Measurements from ENCODE around the gene JMY. TPM values are rescaled to one million over a fixed set of nuclear protein-coding genes. Genes with fewer than 3 reads are reported as not detected.

Gene JMY
- total RNA-seq, 3 donors from 2014 or later: 6.4 to 55.9 (median 8.8) TPM

DNA sequence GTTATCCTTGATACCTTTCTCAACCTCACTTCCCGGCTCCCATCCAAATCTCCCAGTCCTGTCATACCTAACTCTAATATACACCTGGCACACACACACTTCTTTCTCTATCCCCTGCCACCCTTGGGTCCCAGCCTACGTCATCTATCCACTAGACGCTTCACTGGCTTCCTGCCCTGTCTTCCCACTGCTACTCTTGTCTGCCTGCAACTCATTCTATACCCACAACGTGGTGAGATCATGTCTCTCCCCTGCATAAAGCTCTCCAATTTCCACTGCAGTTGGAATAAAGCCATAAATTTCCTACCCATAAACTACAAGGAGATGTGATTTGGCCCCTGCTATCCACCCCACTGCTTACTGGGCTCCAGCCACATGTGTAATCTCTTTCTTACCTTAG is 93.5 kb downstream of the JMY start:
- H3K4me1 ChIP-seq (ENCODE audit: low read depth): no peaks in the 10 kb centered on the region
- DNase-seq: no peak
- H3K4me3 ChIP-seq: no peak overlapping the region
- TF ChIP-seq, protein P1, sequence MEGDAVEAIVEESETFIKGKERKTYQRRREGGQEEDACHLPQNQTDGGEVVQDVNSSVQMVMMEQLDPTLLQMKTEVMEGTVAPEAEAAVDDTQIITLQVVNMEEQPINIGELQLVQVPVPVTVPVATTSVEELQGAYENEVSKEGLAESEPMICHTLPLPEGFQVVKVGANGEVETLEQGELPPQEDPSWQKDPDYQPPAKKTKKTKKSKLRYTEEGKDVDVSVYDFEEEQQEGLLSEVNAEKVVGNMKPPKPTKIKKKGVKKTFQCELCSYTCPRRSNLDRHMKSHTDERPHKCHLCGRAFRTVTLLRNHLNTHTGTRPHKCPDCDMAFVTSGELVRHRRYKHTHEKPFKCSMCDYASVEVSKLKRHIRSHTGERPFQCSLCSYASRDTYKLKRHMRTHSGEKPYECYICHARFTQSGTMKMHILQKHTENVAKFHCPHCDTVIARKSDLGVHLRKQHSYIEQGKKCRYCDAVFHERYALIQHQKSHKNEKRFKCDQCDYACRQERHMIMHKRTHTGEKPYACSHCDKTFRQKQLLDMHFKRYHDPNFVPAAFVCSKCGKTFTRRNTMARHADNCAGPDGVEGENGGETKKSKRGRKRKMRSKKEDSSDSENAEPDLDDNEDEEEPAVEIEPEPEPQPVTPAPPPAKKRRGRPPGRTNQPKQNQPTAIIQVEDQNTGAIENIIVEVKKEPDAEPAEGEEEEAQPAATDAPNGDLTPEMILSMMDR (IDR thresholded peaks at IDR 0.05): no peak
- H3K9me3 ChIP-seq: no peaks in the 10 kb centered on the region
- H3K36me3 ChIP-seq (ENCODE audit: low read depth): no peaks in the 10 kb centered on the region
- intact Hi-C loops (cut with DNase I, micrococcal nuclease): no loop called here
- ATAC-seq: no peak

DNA sequence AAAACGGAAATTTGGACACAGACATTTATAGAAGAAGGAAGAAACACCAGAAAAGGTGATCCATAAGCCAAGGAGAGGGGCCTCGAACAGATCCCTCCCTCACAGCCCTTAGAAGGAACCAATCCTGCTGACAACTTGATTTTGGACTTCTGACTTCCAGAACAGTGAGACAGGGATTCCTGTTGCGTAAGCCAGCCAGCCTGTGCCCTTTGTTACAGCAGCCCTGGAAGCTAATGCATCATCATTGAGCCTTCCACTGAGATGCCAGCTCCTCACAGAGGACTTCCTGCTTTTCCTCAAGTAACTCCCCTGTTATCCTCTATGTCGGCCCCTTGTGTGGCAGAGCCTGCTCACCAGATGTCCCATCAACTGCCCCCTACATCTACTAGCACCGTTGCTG is 94.1 kb downstream of the JMY start:
- no peaks in the 10 kb centered on the region for H3K4me1 ChIP-seq (ENCODE audit: low read depth)
- H3K9me3 ChIP-seq: no peaks in the 10 kb centered on the region
- H3K4me3 ChIP-seq: no peak overlapping the region
- H3K36me3 ChIP-seq (ENCODE audit: low read depth): no peaks in the 10 kb centered on the region
- DNase-seq (no peak), ATAC-seq (no peak)
- intact Hi-C loops (cut with DNase I, micrococcal nuclease): no loop called here
- TF ChIP-seq, protein P1 (IDR thresholded peaks at IDR 0.05): no peak

DNA sequence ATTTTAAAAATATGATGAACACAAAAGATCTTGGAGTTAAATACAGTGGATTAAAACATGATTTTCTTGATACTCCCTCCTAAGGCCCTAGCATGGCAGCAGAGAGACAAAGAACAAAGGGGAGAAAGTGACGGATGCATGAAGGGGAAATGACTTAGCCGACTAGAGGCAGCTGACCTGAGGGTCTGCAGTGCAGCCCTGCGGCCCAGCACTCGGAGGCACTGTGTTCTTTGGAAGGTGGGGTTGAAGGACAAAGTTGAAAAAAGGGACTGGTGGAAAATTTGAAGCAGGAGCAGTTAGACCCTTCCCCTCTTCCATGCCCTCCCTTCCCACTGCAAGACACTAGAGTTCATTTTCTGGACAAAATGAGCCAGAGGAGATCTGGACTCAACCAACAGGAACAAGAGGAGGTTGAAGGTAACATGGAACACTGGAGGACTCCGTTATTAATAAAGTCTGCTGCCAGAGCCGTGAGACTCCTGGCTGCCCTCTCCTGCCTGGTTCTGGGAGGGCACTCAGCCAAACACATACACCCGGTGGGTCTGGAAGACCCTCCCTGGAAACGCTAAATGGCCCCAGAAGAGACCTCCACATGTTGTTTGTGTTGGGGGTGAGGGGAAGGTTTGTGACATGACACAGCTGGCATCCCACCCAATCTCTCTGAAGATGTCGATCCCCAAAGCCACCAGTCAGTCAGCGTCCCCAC is 98.1 kb downstream of the JMY start:
- ATAC-seq (no peak), DNase-seq (no peak)
- TF ChIP-seq, protein P1 (IDR thresholded peaks at IDR 0.05): no peak
- Histone ChIP-seq H3K36me3 (ENCODE audit: low read depth) (no peaks in the 10 kb centered on the region), H3K9me3 (no peaks in the 10 kb centered on the region), H3K4me3 (no peak overlapping the region), H3K4me1 (ENCODE audit: low read depth) (no peaks in the 10 kb centered on the region)
- intact Hi-C loops (cut with DNase I, micrococcal nuclease): no loop called here

DNA sequence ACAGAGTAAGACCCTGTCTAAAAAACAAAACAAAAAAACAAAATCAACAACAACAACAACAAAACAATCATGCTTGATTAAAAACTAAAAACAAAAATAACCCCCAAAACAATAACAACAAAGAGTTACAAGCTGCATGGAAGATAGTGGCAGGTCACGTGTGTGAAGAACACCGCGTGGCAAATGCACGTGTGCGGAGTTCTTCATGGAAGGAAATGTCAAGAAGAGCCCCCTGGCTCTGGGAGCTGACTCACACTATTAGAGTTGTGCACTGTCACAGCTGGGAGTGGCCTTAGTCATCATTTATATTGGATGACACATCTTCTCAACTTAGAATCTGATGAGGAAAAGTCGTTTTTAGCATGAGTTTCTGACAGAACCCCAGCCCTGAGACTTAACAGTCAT is 110.5 kb downstream of the JMY start:
- ATAC-seq: no peak
- Histone ChIP-seq H3K4me3 (no peak overlapping the region), H3K36me3 (ENCODE audit: low read depth) (no peaks in the 10 kb centered on the region), H3K4me1 (ENCODE audit: low read depth) (no peaks in the 10 kb centered on the region), H3K9me3 (no peaks in the 10 kb centered on the region)
- intact Hi-C loops (cut with DNase I, micrococcal nuclease): no loop called here
- DNase-seq: no peak
- TF ChIP-seq, protein P1 (IDR thresholded peaks at IDR 0.05): no peak

DNA sequence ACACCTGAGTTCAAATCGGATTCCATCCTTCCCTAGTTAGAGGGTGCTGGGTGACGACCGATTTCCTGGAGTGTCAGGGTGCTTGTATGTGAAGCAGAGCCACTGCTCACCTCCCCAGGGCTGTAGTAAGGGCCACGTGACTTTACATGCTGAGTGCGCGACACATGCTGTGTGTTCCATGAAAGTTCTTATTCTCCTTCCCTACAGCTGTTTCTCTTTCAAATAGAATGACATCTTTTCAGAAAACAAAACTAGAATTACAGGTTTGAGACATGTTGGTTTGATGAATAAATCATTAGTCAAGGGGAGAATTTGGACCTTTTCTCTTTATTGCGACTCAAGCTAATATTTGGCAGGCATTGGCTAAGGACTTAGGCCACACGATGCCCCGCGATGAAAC is 113.1 kb downstream of the JMY start:
- Histone ChIP-seq H3K4me3 (no peak overlapping the region), H3K4me1 (ENCODE audit: low read depth) (no peaks in the 10 kb centered on the region), H3K36me3 (ENCODE audit: low read depth) (no peaks in the 10 kb centered on the region), H3K9me3 (no peaks in the 10 kb centered on the region)
- intact Hi-C loops (cut with DNase I, micrococcal nuclease): no loop called here
- no peak for DNase-seq
- TF ChIP-seq, protein P1 (IDR thresholded peaks at IDR 0.05): no peak
- ATAC-seq: no peak

DNA sequence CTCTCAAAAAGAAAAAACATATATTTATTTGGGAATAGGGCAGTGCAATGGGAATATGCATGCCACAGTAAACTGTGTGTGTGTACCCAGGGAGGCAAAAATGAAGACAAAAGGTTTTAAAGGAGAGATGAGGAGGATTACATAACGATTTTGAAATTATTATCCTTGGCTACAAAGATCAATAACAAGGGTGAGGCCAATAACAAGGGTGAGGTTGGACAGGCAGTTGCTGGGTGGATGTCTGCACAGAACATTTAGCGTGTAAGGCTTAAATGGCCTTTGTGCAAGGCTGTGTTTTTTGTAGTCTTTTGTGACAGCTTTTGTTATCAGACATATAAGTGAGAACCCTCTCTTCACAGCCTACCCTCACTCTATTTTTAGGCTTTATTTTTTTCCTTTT is 114.0 kb downstream of the JMY start:
- intact Hi-C loops (cut with DNase I, micrococcal nuclease): no loop called here
- H3K36me3 ChIP-seq (ENCODE audit: low read depth): no peaks in the 10 kb centered on the region
- no peak for DNase-seq

More for the DNA sequence above, 114.0 kb downstream of the JMY start:
- TF ChIP-seq, protein P1 (IDR thresholded peaks at IDR 0.05): no peak
- Histone ChIP-seq H3K9me3 (no peaks in the 10 kb centered on the region), H3K4me3 (no peak overlapping the region), H3K4me1 (ENCODE audit: low read depth) (no peaks in the 10 kb centered on the region)
- ATAC-seq: no peak

Data from mucosa of descending colon (tissue), 3 donors.